EH (cell line): Measurements from ENCODE around the gene ITGA2B.
"Not testable (repeated sequence)": the region's sequence is repeated elsewhere in the genome, so short reads cannot be mapped to it uniquely, and the experiment has no call there.

ENCODE experiments used
- DNase-seq: peaks from one replicate; pipeline ENCODE4 v3.0.0-alpha.2; 2015; ENCODE audit warnings: low read depth

ITGA2B gene

GRCh38 chr17:44368391-44369243 is 20.8 kb downstream of the ITGA2B start:
- not testable (repeated sequence) for DNase-seq

GRCh38 chr17:44367231-44367979 is 22.0 kb downstream of the ITGA2B start:
- no peak for DNase-seq

GRCh38 chr17:44365051-44365450 is 24.4 kb downstream of the ITGA2B start:
- DNase-seq, result not testable (repeated sequence)

- DNase-seq, result peak; percentile 62
Measured at GRCh38 chr17:44363613-44364159, 25.8 kb downstream of the ITGA2B start, which contains the start of gene FAM171A2. TSS of gene FAM171A2 (minus strand) at chr17:44363853. CDS start at chr17:44363714, 139 bp downstream.

GRCh38 chr17:44362949-44363612 is 26.4 kb downstream of the ITGA2B start:
- DNase-seq, result no peak

- no peak for DNase-seq
Measured at GRCh38 chr17:44362459-44362948, 26.9 kb downstream of the ITGA2B start.

- DNase-seq, result no peak
Measured at GRCh38 chr17:44361292-44362260, 27.9 kb downstream of the ITGA2B start.

GRCh38 chr17:44360826-44361225 is 28.6 kb downstream of the ITGA2B start:
- peak; percentile 43 for DNase-seq

GRCh38 chr17:44360144-44360533 is 29.3 kb downstream of the ITGA2B start:
- DNase-seq, result no peak

- no peak for DNase-seq
Measured at GRCh38 chr17:44359458-44360143, 29.8 kb downstream of the ITGA2B start.

GRCh38 chr17:44359006-44359405 is 30.4 kb downstream of the ITGA2B start:
- DNase-seq, result no peak

GRCh38 chr17:44358066-44358465 is 31.4 kb downstream of the ITGA2B start:
- no peak for DNase-seq

- DNase-seq, result no peak
Measured at GRCh38 chr17:44356241-44356640, 33.2 kb downstream of the ITGA2B start.

GRCh38 chr17:44355642-44356099 is 33.8 kb downstream of the ITGA2B start:
- DNase-seq, result no peak

- DNase-seq, result no peak
Measured at GRCh38 chr17:44354582-44355561, 34.6 kb downstream of the ITGA2B start.

GRCh38 chr17:44353672-44354331 is 35.6 kb downstream of the ITGA2B start:
- DNase-seq, result peak; percentile 37

GRCh38 chr17:44352828-44353671 is 36.4 kb downstream of the ITGA2B start:
- no peak for DNase-seq
